HCT116 (cell line): ENCODE data around the gene LRRK1. TPM values are rescaled to one million over a fixed set of nuclear protein-coding genes. Genes with fewer than 3 reads are reported as not detected.

Experiments
- ATAC-seq: fragments of 200-7000 bp; cut with Tn5 transposase; 2 replicates; pipeline ENCODE4 v1.9.1; 2020; ENCODE audit warnings: mild to moderate bottlenecking, moderate library complexity
- BruUV-seq: library from RNA; stranded (reverse); fragments of 400-500 nt; replicated peaks from 2 replicates; lab custom pipeline; 2021; lab: Mats Ljungman, UMichigan
- CTCF ChIA-PET: fragments of 300-600 bp; sonication (Branson Sonifier 250); formaldehyde crosslinking; loops from one replicate; lab custom pipeline; 2021; ENCODE audit warnings: antibody characterized with exemption; lab: Charles Lee
- POLR2A ChIA-PET: fragments of 300-600, 350-600 bp; sonication (Branson Sonifier 250); formaldehyde crosslinking; loops from one replicate; lab custom pipeline; 2021; ENCODE audit warnings: antibody characterized with exemption; lab: Charles Lee
- RAD21 ChIA-PET, 2 experiments: fragments of 300-600 bp; sonication (Branson Sonifier 250); formaldehyde crosslinking; loops; one replicate each; lab custom pipeline; 2023; ENCODE audit warnings: low total read pairs in 2 of 2; ENCODE audit not compliant: uncharacterized antibody in 2 of 2, unreplicated experiment in 2 of 2, low non-redundant PET in 1 of 2; lab: Charles Lee
- DNase-seq: peaks from one replicate; pipeline ENCODE4 v3.0.0-alpha.2; 2010; ENCODE audit warnings: low read depth, low spot score
- H2AFZ ChIP-seq: fragments of 200-600 bp; shearing (Covaris generic), sonication (generic); 2 replicates; pipeline ENCODE4 v1.6.1; 2017; ENCODE audit warnings: low read depth, mixed run types, mixed read lengths, antibody characterized with exemption, low read length; ENCODE audit not compliant: poor library complexity, severe bottlenecking
- H3K27ac ChIP-seq: 2 replicates; pipeline ENCODE4 v1.5.1; 2012; ENCODE audit warnings: low read depth, low read length
- H3K27me3 ChIP-seq: fragments of 200-600 bp; sonication (generic); 2 replicates; pipeline ENCODE4 v1.6.1; 2016; ENCODE audit warnings: mixed run types, low read length, mixed read lengths; ENCODE audit not compliant: insufficient read depth
- H3K36me3 ChIP-seq, 2 experiments: fragments of 200-500 bp in 1 of 2; fragments of 200-600 bp in 1 of 2; sonication (Bioruptor generic) in 1 of 2; sonication (generic) in 1 of 2; 2 replicates each; pipeline versions ENCODE4 v1.5.1 to v1.6.1; 2014 to 2016; ENCODE audit warnings: low read length in 2 of 2, inconsistent platforms in 1 of 2, mixed read lengths in 1 of 2, mixed run types in 1 of 2; ENCODE audit not compliant: insufficient read depth in 2 of 2, control insufficient read depth in 1 of 2
- H3K4me1 ChIP-seq, 2 experiments: fragments of 200-600 bp in 1 of 2; sonication (generic) in 1 of 2; 2 replicates each; pipeline versions ENCODE4 v1.5.1 to v1.6.1; 2012 to 2017; ENCODE audit warnings: low read length in 2 of 2, inconsistent platforms in 1 of 2, mild to moderate bottlenecking in 1 of 2, mixed read lengths in 1 of 2, mixed run types in 1 of 2, moderate library complexity in 1 of 2; ENCODE audit not compliant: insufficient read depth in 2 of 2, control insufficient read depth in 1 of 2
- H3K4me2 ChIP-seq: fragments of 200-600 bp; sonication (generic); 2 replicates; pipeline ENCODE4 v1.6.1; 2017; ENCODE audit warnings: mixed run types, low read length, mixed read lengths
- H3K4me3 ChIP-seq, 2 experiments: fragments of 200-600 bp in 1 of 2; sonication (generic) in 1 of 2; replicated peaks in 1 of 2; 2 replicates each; pipeline ENCODE4 v1.5.1; 2011 to 2016; ENCODE audit warnings: low read length in 2 of 2, control low read depth in 1 of 2, low read depth in 1 of 2, mild to moderate bottlenecking in 1 of 2, mixed read lengths in 1 of 2, mixed run types in 1 of 2
- H3K79me2 ChIP-seq: fragments of 200-600 bp; sonication (generic); 2 replicates; pipeline ENCODE4 v1.6.1; 2017; ENCODE audit warnings: mild to moderate bottlenecking, mixed run types, low read length, moderate library complexity, mixed read lengths; ENCODE audit not compliant: insufficient read depth
- H3K9ac ChIP-seq: fragments of 200-600 bp; sonication (generic); 2 replicates; pipeline ENCODE4 v1.6.1; 2016; ENCODE audit warnings: low read length, mixed read lengths
- H3K9me2 ChIP-seq: fragments of 200-600 bp; sonication (generic), shearing (Covaris generic); 2 replicates; pipeline ENCODE4 v1.6.1; 2017; ENCODE audit warnings: mixed run types, mild to moderate bottlenecking, moderate library complexity; ENCODE audit not compliant: insufficient read depth
- H3K9me3 ChIP-seq, 2 experiments: fragments of 200-500 bp in 1 of 2; fragments of 200-600 bp in 1 of 2; sonication (Bioruptor generic) in 1 of 2; sonication (generic) in 1 of 2; 2 replicates each; pipeline ENCODE4 v1.6.1; 2014 to 2017; ENCODE audit warnings: low read length in 2 of 2, mixed read lengths in 2 of 2, inconsistent platforms in 1 of 2, low read depth in 1 of 2, mild to moderate bottlenecking in 1 of 2, mixed run types in 1 of 2, moderate library complexity in 1 of 2; ENCODE audit not compliant: control insufficient read depth in 1 of 2, insufficient read depth in 1 of 2
- H4K20me1 ChIP-seq: fragments of 200-600 bp; sonication (generic), shearing (Covaris generic); 2 replicates; pipeline ENCODE4 v1.6.1; 2017; ENCODE audit warnings: mixed run types, mild to moderate bottlenecking, moderate library complexity; ENCODE audit not compliant: insufficient read depth
- ATF3 ChIP-seq: IDR thresholded peaks from 2 replicates; pipeline ENCODE4 v1.6.1; 2012
- CBX3 ChIP-seq: IDR thresholded peaks from 2 replicates; pipeline ENCODE4 v1.6.1; 2012; ENCODE audit warnings: low read depth
- CEBPB ChIP-seq: IDR thresholded peaks from 2 replicates; pipeline ENCODE4 v1.6.1; 2012; ENCODE audit warnings: low read depth
- CTCF ChIP-seq, 3 experiments: fragments of 200-600 bp in 1 of 3; sonication (generic) in 1 of 3; IDR thresholded peaks in 2 of 3; conservative IDR thresholded peaks in 1 of 3; 2 replicates each; pipeline ENCODE4 v1.5.1; 2012 to 2017; ENCODE audit warnings: low read depth in 2 of 3, low read length in 2 of 3, antibody characterized with exemption in 1 of 3, borderline replicate concordance in 1 of 3, control low read depth in 1 of 3, mild to moderate bottlenecking in 1 of 3, mixed read lengths in 1 of 3, mixed run types in 1 of 3, moderate library complexity in 1 of 3; ENCODE audit not compliant: insufficient read depth in 1 of 3
- EGR1 ChIP-seq: IDR thresholded peaks from 2 replicates; pipeline ENCODE4 v1.6.1; 2012; ENCODE audit warnings: low read depth
- EZH2phosphoT487 ChIP-seq: fragments of 200-600 bp; IDR thresholded peaks from 2 replicates; pipeline ENCODE4 v1.6.1; 2018; ENCODE audit warnings: antibody characterized with exemption, borderline replicate concordance
- FOSL1 ChIP-seq: IDR thresholded peaks from 2 replicates; pipeline ENCODE4 v1.6.1; 2012; ENCODE audit warnings: low read depth
- JUND ChIP-seq: IDR thresholded peaks from 2 replicates; pipeline ENCODE4 v1.6.1; 2012
- MAX ChIP-seq: IDR thresholded peaks from 2 replicates; pipeline ENCODE4 v1.6.1; 2012
- POLR2A ChIP-seq: IDR thresholded peaks from 2 replicates; pipeline ENCODE4 v1.7.0; 2011; ENCODE audit warnings: borderline replicate concordance; ENCODE audit not compliant: insufficient read depth, insufficient read length; ENCODE audit errors: extremely low read depth
- POLR2AphosphoS5 ChIP-seq: IDR thresholded peaks from 2 replicates; pipeline ENCODE4 v1.6.1; 2011; ENCODE audit warnings: mild to moderate bottlenecking, low read depth, low read length, moderate library complexity
- RAD21 ChIP-seq: IDR thresholded peaks from 2 replicates; pipeline ENCODE4 v1.6.1; 2012; ENCODE audit warnings: low read depth, mild to moderate bottlenecking
- REST ChIP-seq: IDR thresholded peaks from 2 replicates; pipeline ENCODE4 v1.6.1; 2012; ENCODE audit warnings: low read depth
- SIN3A ChIP-seq: IDR thresholded peaks from 2 replicates; pipeline ENCODE4 v1.6.1; 2012; ENCODE audit warnings: low read depth
- SP1 ChIP-seq: IDR thresholded peaks from 2 replicates; pipeline ENCODE4 v1.6.1; 2012; ENCODE audit warnings: low read depth
- SRF ChIP-seq: IDR thresholded peaks from 2 replicates; pipeline ENCODE4 v1.6.1; 2012; ENCODE audit warnings: low read depth
- TCF7L2 ChIP-seq: IDR thresholded peaks from 2 replicates; pipeline ENCODE4 v1.7.0; 2011; ENCODE audit warnings: borderline replicate concordance, inconsistent platforms; ENCODE audit not compliant: insufficient read depth, insufficient read length; ENCODE audit errors: extremely low read depth
- YY1 ChIP-seq: IDR thresholded peaks from 2 replicates; pipeline ENCODE4 v1.6.1; 2011; ENCODE audit warnings: low read length, low read depth, moderate library complexity, mild to moderate bottlenecking; ENCODE audit not compliant: insufficient replicate concordance; ENCODE audit errors: extremely low read depth
- ZBTB33 ChIP-seq: IDR thresholded peaks from 2 replicates; pipeline ENCODE4 v1.6.1; 2011; ENCODE audit warnings: mild to moderate bottlenecking, low read length, moderate library complexity; ENCODE audit not compliant: insufficient replicate concordance; ENCODE audit errors: extremely low read depth
- ZNF274 ChIP-seq: fragments of 200-500 bp; sonication (Bioruptor generic); IDR thresholded peaks from 2 replicates; pipeline ENCODE4 v1.6.1; 2014; ENCODE audit warnings: mild to moderate bottlenecking, low read depth, low read length, inconsistent platforms
- intact Hi-C: fragments of 100-400 bp; cut with micrococcal nuclease; formaldehyde crosslinking; loops from 2 replicates; pipeline ENCODE4 v1.10.0; 2022
- total RNA-seq: library from RNA; stranded (reverse); gene quantifications from one replicate; pipeline ENCODE4 v1.2.1, GENCODE V29; 2021; ENCODE audit not compliant: unreplicated experiment

Gene LRRK1
- total RNA-seq, 1 experiment from 2014 or later: 21.6 TPM

GRCh38 chr15:101045236-101045646, 126.1 kb downstream of the LRRK1 start:
- no peak overlapping the region for H3K9ac ChIP-seq
- ChIA-PET CTCF (no interaction called here), RAD21 (no interaction called here), POLR2A (no interaction called here)
- H3K36me3 ChIP-seq: no peaks in the 10 kb centered on the region
- ATAC-seq (no peak), DNase-seq (no peak)
- no peak for TF ChIP-seq CEBPB
- no peak for TF ChIP-seq FOSL1
- TF ChIP-seq SRF: no peak
- no peak for TF ChIP-seq CTCF (IDR thresholded peaks at IDR 0.05 in 2 of 3, conservative IDR thresholded peaks at IDR 0.05 in 1 of 3; ENCODE audit: borderline replicate concordance in 1 of 3, insufficient read depth in 1 of 3, low read depth in 2 of 3, low read length in 2 of 3)
- TF ChIP-seq ATF3: no peak
- no peak for TF ChIP-seq EGR1
- TF ChIP-seq MAX: no peak
- no peak for TF ChIP-seq EZH2phosphoT487
- no peak for TF ChIP-seq JUND
- TF ChIP-seq ZBTB33: no peak
- TF ChIP-seq SP1: no peak
- TF ChIP-seq REST: no peak
- TF ChIP-seq CBX3: no peak
- TF ChIP-seq POLR2A: no peak
- no peak for TF ChIP-seq POLR2AphosphoS5
- TF ChIP-seq RAD21: no peak
- no peak for TF ChIP-seq TCF7L2
- TF ChIP-seq SIN3A: no peak
- TF ChIP-seq ZNF274: no peak
- TF ChIP-seq YY1: no peak
- BruUV-seq: no TSS peak
- no peak overlapping the region for H3K4me2 ChIP-seq
- intact Hi-C loops: no loop called here
- H3K9me2 ChIP-seq: no peaks in the 10 kb centered on the region
- no peaks in the 10 kb centered on the region for H3K4me1 ChIP-seq
- H3K27me3 ChIP-seq: no peaks in the 10 kb centered on the region
- H3K9me3 ChIP-seq: no peaks in the 10 kb centered on the region
- H3K27ac ChIP-seq: no peak overlapping the region
- H3K4me3 ChIP-seq: no peak overlapping the region
- no peaks in the 10 kb centered on the region for H4K20me1 ChIP-seq
- H2AFZ ChIP-seq: no peak overlapping the region
- H3K79me2 ChIP-seq: no peaks in the 10 kb centered on the region
